B cell (primary cell): ENCODE results near the gene CCDC192. TPM values are rescaled to one million over a fixed set of nuclear protein-coding genes. Genes with fewer than 3 reads are reported as not detected.

Source experiments
- ATAC-seq: fragments of 200-7000 bp; cut with Tn5 transposase; one replicate; pipeline ENCODE4 v1.10.0; 2021; ENCODE audit warnings: low read depth, mild to moderate bottlenecking, moderate number of reproducible peaks, moderate library complexity
- CTCF ChIA-PET: fragments of 350-600 bp; sonication (Branson Sonifier 250); formaldehyde crosslinking; loops from one replicate; lab custom pipeline; 2021; ENCODE audit warnings: antibody characterized with exemption, inconsistent platforms; lab: Charles Lee
- POLR2A ChIA-PET: fragments of 350-600 bp; sonication (Branson Sonifier 250); formaldehyde crosslinking; loops from one replicate; lab custom pipeline; 2021; ENCODE audit warnings: antibody characterized with exemption; lab: Charles Lee
- DNase-seq: peaks from one replicate; pipeline ENCODE4 v3.0.0; 2013
- H2AFZ ChIP-seq: 2 replicates; pipeline ENCODE4 v1.6.1; 2012; ENCODE audit warnings: mild to moderate bottlenecking, low read depth, low read length; ENCODE audit not compliant: insufficient read depth, poor library complexity, severe bottlenecking
- H3K27ac ChIP-seq, 2 donors: 1 replicate in 1 of 2; 2 replicates in 1 of 2; pipeline ENCODE4 v1.5.1; 2012 to 2013; ENCODE audit warnings: low read length in 2 of 2, mild to moderate bottlenecking in 2 of 2, moderate library complexity in 1 of 2
- H3K27me3 ChIP-seq, 4 experiments: fragments of 200-600 bp in 1 of 4; sonication (generic) in 1 of 4; replicated peaks in 1 of 4; 1 replicate in 2 of 4; 2 replicates in 2 of 4; pipeline versions ENCODE4 v1.6.1 to v1.7.0; 2013 to 2016; ENCODE audit warnings: low read length in 3 of 4, mild to moderate bottlenecking in 2 of 4, mixed read lengths in 1 of 4, moderate library complexity in 1 of 4; ENCODE audit not compliant: insufficient read depth in 4 of 4, control insufficient read depth in 3 of 4; ENCODE audit errors: control extremely low read depth in 1 of 4
- H3K36me3 ChIP-seq, 2 experiments: replicated peaks in 1 of 2; 1 replicate in 1 of 2; 2 replicates in 1 of 2; pipeline versions ENCODE4 v1.6.1 to v1.7.1; 2013; ENCODE audit warnings: low read length in 1 of 2; ENCODE audit not compliant: insufficient read depth in 2 of 2, control insufficient read depth in 1 of 2; ENCODE audit errors: control extremely low read depth in 1 of 2, extremely low read depth in 1 of 2
- H3K4me1 ChIP-seq, 2 donors: fragments of 200-600 bp in 1 of 2; sonication (generic) in 1 of 2; 1 replicate in 1 of 2; 2 replicates in 1 of 2; pipeline versions ENCODE4 v1.5.1 to v1.6.1; 2013 to 2017; ENCODE audit warnings: low read length in 2 of 2; ENCODE audit not compliant: control insufficient read depth in 2 of 2, insufficient read depth in 2 of 2
- H3K4me2 ChIP-seq: replicated peaks from 2 replicates; pipeline ENCODE3; 2012; ENCODE audit warnings: mild to moderate bottlenecking, low read depth, low read length; ENCODE audit not compliant: poor library complexity, severe bottlenecking
- H3K4me3 ChIP-seq, 5 experiments: fragments of 200-600 bp in 1 of 5; sonication (generic) in 1 of 5; 1 replicate in 3 of 5; 2 replicates in 2 of 5; pipeline versions ENCODE4 v1.5.1 to v1.7.0; 2011 to 2016; ENCODE audit warnings: low read length in 4 of 5, mild to moderate bottlenecking in 4 of 5, low read depth in 2 of 5, control low read depth in 1 of 5, moderate library complexity in 1 of 5; ENCODE audit not compliant: insufficient read depth in 1 of 5; ENCODE audit errors: control extremely low read depth in 1 of 5, extremely low read depth in 1 of 5
- H3K79me2 ChIP-seq: fragments of 200-600 bp; sonication (generic); one replicate; pipeline ENCODE4 v1.6.0; 2016; ENCODE audit warnings: low read length; ENCODE audit not compliant: control insufficient read depth, insufficient read depth
- H3K9ac ChIP-seq: fragments of 200-600 bp; sonication (generic); 2 replicates; pipeline ENCODE4 v1.6.1; 2017; ENCODE audit warnings: mild to moderate bottlenecking, low read length, moderate library complexity
- H3K9me3 ChIP-seq, 3 donors: one replicate each; pipeline versions ENCODE4 v1.6.1 to v1.7.1; 2013; ENCODE audit warnings: low read length in 2 of 3; ENCODE audit not compliant: control insufficient read depth in 2 of 3, insufficient read depth in 1 of 3; ENCODE audit errors: control extremely low read depth in 1 of 3
- H4K20me1 ChIP-seq: 2 replicates; pipeline ENCODE4 v1.6.0; 2012; ENCODE audit warnings: mild to moderate bottlenecking, low read length; ENCODE audit not compliant: insufficient read depth, control insufficient read depth, poor library complexity, severe bottlenecking
- H3K27ac Mint-ChIP-seq: one replicate; pipeline ENCODE4 v1.8.0; 2021; ENCODE audit warnings: mixed read lengths
- H3K27me3 Mint-ChIP-seq: one replicate; pipeline ENCODE4 v1.8.0; 2021; ENCODE audit warnings: mixed read lengths
- H3K4me1 Mint-ChIP-seq: one replicate; pipeline ENCODE4 v1.8.0; 2021; ENCODE audit warnings: mixed read lengths
- H3K4me3 Mint-ChIP-seq: one replicate; pipeline ENCODE4 v1.8.0; 2021; ENCODE audit warnings: mixed read lengths
- H3K9me3 Mint-ChIP-seq: one replicate; pipeline ENCODE4 v1.8.0; 2022; ENCODE audit warnings: mixed read lengths; ENCODE audit not compliant: insufficient read depth
- CTCF ChIP-seq: fragments of 200-600 bp; IDR thresholded peaks from one replicate; pipeline ENCODE4 v1.8.0; 2022; ENCODE audit warnings: antibody characterized with exemption, mild to moderate bottlenecking
- EZH2 ChIP-seq: IDR thresholded peaks from 2 replicates; pipeline ENCODE4 v1.6.1; 2012; ENCODE audit warnings: borderline replicate concordance, low read depth, mild to moderate bottlenecking, moderate library complexity, low read length; ENCODE audit not compliant: insufficient read depth, poor library complexity, severe bottlenecking
- WGBS: methylation state at CpG from one replicate; pipeline ENCODE4 v1.1.5; 2013; ENCODE audit warnings: missing lambda C conversion rate; ENCODE audit not compliant: insufficient coverage; 5-methylcytosine and 5-hydroxymethylcytosine counted together
- intact Hi-C: fragments of 100-400 bp; cut with micrococcal nuclease; formaldehyde crosslinking; loops from one replicate; pipeline ENCODE4 v1.10.0; 2022
- polyA plus RNA-seq: library from polyadenylated mRNA; depleted of rRNA; stranded (reverse); fragments of >200 nt; gene quantifications from 2 replicates; pipeline ENCODE4 v1.2.3, GENCODE V29; 2012
- total RNA-seq, 2 donors: library from RNA; stranded (reverse); fragments of 120-200 nt in 1 of 2; gene quantifications; 1 replicate in 1 of 2; 2 replicates in 1 of 2; pipeline versions ENCODE4 v1.2.3 to v1.2.4, GENCODE V29; 2013 to 2022

CCDC192 gene
- total and polyA plus RNA-seq, 2 donors (not counting 1 experiment from before 2014, with no cell fraction given): not detected

GRCh38 chr5:127909821-127910220 lies 206.6 kb downstream of the CCDC192 start:
- Histone ChIP-seq H4K20me1 (no peaks in the 10 kb centered on the region), H3K79me2 (no peaks in the 10 kb centered on the region), H3K4me1 (no peaks in the 10 kb centered on the region), H3K27ac (no peak overlapping the region), H3K4me3 (no peak overlapping the region), H3K36me3 (no peaks in the 10 kb centered on the region), H3K9ac (no peak overlapping the region), H2AFZ (no peak overlapping the region), H3K4me2 (no peak overlapping the region), H3K27me3 (no peaks in the 10 kb centered on the region), H3K9me3 (no peaks in the 10 kb centered on the region)
- intact Hi-C loops: no loop called here
- Mint-ChIP-seq H3K4me1 (no peaks in the 10 kb centered on the region), H3K9me3 (no peaks in the 10 kb centered on the region), H3K27me3 (no peaks in the 10 kb centered on the region), H3K27ac (no peak overlapping the region), H3K4me3 (no peak overlapping the region)
- ChIA-PET POLR2A (no interaction called here), CTCF (interaction anchor here (0.6 kb wide), 1 partner anchor 246 kb away, joined by 3 read pairs; no protein-coding TSS in a partner anchor)
- WGBS: no CpG with 5 or more reads among the region's 1 CpG
- no peak for ATAC-seq
- TF ChIP-seq CTCF: no peak
- no peak for TF ChIP-seq EZH2
- no peak for DNase-seq

DNA sequence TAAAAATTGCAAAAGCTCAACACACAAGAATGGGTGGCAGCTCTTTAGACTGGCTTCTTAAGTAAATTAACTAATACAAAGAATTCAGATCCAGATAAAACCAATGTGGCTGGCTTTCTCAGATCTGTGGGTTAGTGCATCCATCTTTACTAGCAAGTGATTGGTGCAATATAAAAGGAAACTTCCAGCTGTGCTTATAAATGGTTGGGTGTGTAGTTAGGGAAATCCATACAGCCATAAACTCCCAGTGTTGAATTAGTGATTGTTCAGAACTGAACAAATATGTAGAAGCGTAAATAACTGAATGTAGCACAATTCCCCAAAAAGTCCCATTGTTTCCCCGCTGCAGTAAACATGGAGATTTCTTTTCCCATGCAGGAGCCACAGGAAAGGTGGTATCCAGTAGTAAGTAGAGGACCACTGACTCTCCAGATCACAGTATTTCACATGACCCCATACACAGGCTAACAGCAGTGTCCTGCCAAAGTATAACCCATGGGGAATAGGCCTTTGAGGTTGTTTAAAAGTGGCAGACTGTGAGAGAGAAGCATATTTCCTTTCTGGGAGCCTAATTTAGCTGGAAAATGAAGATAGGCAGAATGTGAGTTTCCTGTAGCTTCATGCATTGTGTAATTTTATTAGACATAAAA lies 207.2 kb downstream of the CCDC192 start:
- TF ChIP-seq CTCF: no peak
- TF ChIP-seq EZH2: no peak
- H3K4me3 Mint-ChIP-seq: no peak overlapping the region
- intact Hi-C loops: no loop called here
- ChIA-PET POLR2A (no interaction called here), CTCF (no interaction called here)
- H4K20me1 ChIP-seq: no peaks in the 10 kb centered on the region
- H3K27me3 ChIP-seq: no peaks in the 10 kb centered on the region
- DNase-seq (no peak), ATAC-seq (no peak)
- H3K4me2 ChIP-seq: no peak overlapping the region
- H3K4me1 ChIP-seq: no peaks in the 10 kb centered on the region
- no peaks in the 10 kb centered on the region for H3K79me2 ChIP-seq
- H3K9me3 ChIP-seq: no peaks in the 10 kb centered on the region
- no peak overlapping the region for H3K27ac Mint-ChIP-seq
- no peak overlapping the region for H3K9ac ChIP-seq
- H3K4me3 ChIP-seq: no peak overlapping the region
- H2AFZ ChIP-seq: no peak overlapping the region
- WGBS: no CpG with 5 or more reads among the region's 2 CpGs
- no peaks in the 10 kb centered on the region for H3K4me1 Mint-ChIP-seq
- no peaks in the 10 kb centered on the region for H3K9me3 Mint-ChIP-seq
- H3K27ac ChIP-seq: no peak overlapping the region
- no peaks in the 10 kb centered on the region for H3K27me3 Mint-ChIP-seq
- H3K36me3 ChIP-seq: no peaks in the 10 kb centered on the region
